Osteocyte (in vitro differentiated cells): ENCODE measurements around the gene MSX2. TPM values are rescaled to one million over a fixed set of nuclear protein-coding genes. Genes with fewer than 3 reads are reported as not detected.
A peak's percentile ranks its signal among the peaks of the same experiment; 100 is the strongest.

Source experiments
- DNase-seq: peaks from one replicate; pipeline ENCODE4 v3.0.0; 2021; ENCODE audit warnings: mixed read lengths; ENCODE audit not compliant: unreplicated experiment; ENCODE audit errors: extremely low spot score
- H3K27ac Mint-ChIP-seq: one replicate; pipeline ENCODE4 v1.8.0; 2021; ENCODE audit warnings: mild to moderate bottlenecking, mixed read lengths; ENCODE audit not compliant: unreplicated experiment
- H3K27me3 Mint-ChIP-seq: one replicate; pipeline ENCODE4 v1.8.0; 2021; ENCODE audit warnings: mixed read lengths; ENCODE audit not compliant: unreplicated experiment
- H3K36me3 Mint-ChIP-seq: one replicate; pipeline ENCODE4 v1.8.0; 2021; ENCODE audit warnings: mixed read lengths; ENCODE audit not compliant: unreplicated experiment
- H3K4me1 Mint-ChIP-seq: one replicate; pipeline ENCODE4 v1.8.0; 2021; ENCODE audit warnings: mixed read lengths; ENCODE audit not compliant: unreplicated experiment
- H3K4me3 Mint-ChIP-seq: one replicate; pipeline ENCODE4 v1.8.0; 2021; ENCODE audit warnings: mild to moderate bottlenecking, moderate library complexity, mixed read lengths; ENCODE audit not compliant: unreplicated experiment
- H3K9me3 Mint-ChIP-seq: one replicate; pipeline ENCODE4 v1.8.0; 2021; ENCODE audit warnings: mixed read lengths; ENCODE audit not compliant: unreplicated experiment
- CTCF ChIP-seq: fragments of 200-600 bp; sonication (generic); IDR thresholded peaks from 2 replicates; pipeline ENCODE4 v1.5.0; 2021; ENCODE audit warnings: antibody characterized with exemption, mild to moderate bottlenecking, moderate library complexity
- total RNA-seq: library from RNA; stranded (reverse); gene quantifications from 2 replicates; pipeline ENCODE4 v1.2.1, GENCODE V29; 2021

MSX2 gene
- total RNA-seq, 1 donor from 2014 or later, result 31.9 TPM

DNA sequence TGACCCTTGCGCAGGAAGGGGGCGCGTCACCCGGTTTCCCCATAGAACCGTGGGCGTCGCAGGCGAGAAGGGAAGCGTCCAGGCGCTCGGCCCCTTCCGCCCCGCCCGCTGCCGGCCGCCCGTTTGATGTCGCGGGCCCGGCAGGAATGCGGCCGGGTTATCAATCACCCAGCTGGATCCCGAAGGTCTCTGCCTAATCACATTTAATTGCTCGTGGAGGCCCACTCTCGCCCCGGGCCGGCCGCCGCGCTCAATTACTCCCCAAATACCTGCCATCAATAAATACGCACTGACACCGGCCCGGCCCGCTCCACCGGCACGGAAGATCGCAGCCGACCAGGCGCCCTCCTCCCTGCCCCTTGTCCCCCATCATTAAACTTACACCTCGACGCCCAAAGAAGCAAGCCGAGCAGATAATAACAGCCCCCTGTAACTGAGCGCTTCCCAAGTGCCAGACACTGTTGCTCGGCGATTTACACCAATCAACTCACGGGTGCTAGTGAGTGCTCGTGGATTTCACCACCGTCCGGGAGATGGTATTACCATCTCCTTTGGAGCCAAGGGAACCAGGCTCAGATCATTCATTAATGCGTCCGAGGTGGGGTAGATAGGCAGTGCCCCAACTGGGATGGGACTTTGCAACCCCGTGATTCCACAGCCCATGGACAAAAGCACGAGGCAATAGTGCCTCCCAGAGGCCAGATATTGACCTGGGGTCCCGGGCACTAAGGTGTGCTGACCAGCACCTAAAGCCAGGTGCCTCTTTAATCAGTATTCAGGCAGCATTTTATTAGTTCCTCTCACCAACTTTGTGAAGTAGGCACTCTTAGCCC, 11.3 kb downstream of the MSX2 start:
- Mint-ChIP-seq H3K36me3 (peaks cover 10% of the 10 kb centered on the region), H3K27ac (no peak overlapping the region), H3K9me3 (no peaks in the 10 kb centered on the region), H3K27me3 (peaks cover 15% of the 10 kb centered on the region), H3K4me3 (peak overlapping the region; percentile 76), H3K4me1 (peaks cover 37% of the 10 kb centered on the region)
- TF ChIP-seq CTCF, result peak; percentile 73
- DNase-seq, result no peak

- Mint-ChIP-seq H3K4me1 (peaks cover 35% of the 10 kb centered on the region), H3K36me3 (peaks cover 4% of the 10 kb centered on the region), H3K9me3 (no peaks in the 10 kb centered on the region), H3K27me3 (peaks cover 15% of the 10 kb centered on the region), H3K4me3 (no peak overlapping the region), H3K27ac (no peak overlapping the region)
- no peak for DNase-seq
- TF ChIP-seq CTCF, result no peak
These were observed 11.9 kb downstream of the MSX2 start for GRCh38 chr5:174736331-174736721.

DNA sequence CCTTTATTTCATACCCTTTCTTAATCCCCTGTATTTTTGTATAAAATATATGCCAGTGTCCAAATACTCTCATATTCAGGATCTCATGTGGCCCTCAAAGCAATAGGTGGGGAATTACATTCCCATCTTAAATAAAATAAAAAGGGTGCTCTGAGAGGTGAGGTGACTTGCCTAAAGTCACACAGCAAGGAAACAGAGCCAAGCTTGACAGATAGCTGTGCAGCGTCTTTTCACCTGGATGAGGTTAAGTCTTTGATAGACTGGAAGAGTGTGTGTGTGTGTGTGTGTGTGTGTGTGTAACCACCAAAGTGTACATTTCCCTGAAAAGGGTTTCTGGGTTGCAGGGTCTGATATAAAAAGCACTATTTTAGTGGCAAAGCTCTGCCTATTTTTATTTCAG, 12.4 kb downstream of the MSX2 start:
- no peak for DNase-seq
- no peak overlapping the region for H3K4me3 Mint-ChIP-seq
- H3K27ac Mint-ChIP-seq, result no peak overlapping the region
- H3K27me3 Mint-ChIP-seq, result peaks cover 15% of the 10 kb centered on the region
- H3K36me3 Mint-ChIP-seq, result peaks cover under 1% of the 10 kb centered on the region
- peaks cover 30% of the 10 kb centered on the region for H3K4me1 Mint-ChIP-seq
- H3K9me3 Mint-ChIP-seq, result no peaks in the 10 kb centered on the region
- TF ChIP-seq CTCF, result no peak

DNA sequence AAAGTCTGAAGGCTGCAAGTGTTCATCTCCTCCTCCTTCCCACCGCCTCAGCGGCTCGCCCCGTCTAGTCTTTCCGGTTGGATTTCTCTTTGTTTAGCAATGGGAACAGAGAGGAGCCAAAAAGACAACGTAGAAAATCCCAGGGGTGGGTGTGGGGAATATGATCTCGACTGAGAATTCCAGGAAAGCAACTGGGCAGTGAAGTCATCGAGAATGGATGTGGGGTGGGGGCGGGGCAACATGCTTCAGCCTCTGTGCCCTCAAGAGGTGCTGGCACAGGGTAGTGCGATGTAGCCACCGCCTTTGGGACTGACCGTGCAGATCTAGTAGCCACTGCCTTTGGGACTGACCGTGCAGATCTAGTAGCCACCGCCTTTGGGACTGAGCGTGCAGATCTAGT, 12.9 kb downstream of the MSX2 start:
- Mint-ChIP-seq H3K4me1 (peaks cover 29% of the 10 kb centered on the region), H3K4me3 (no peak overlapping the region), H3K27me3 (peaks cover 15% of the 10 kb centered on the region), H3K36me3 (no peaks in the 10 kb centered on the region), H3K27ac (no peak overlapping the region), H3K9me3 (no peaks in the 10 kb centered on the region)
- DNase-seq, result no peak
- TF ChIP-seq CTCF, result no peak

GRCh38 chr5:174741352-174741751, 17.0 kb downstream of the MSX2 start:
- Mint-ChIP-seq H3K36me3 (no peaks in the 10 kb centered on the region), H3K9me3 (no peaks in the 10 kb centered on the region), H3K27me3 (peaks cover 6% of the 10 kb centered on the region), H3K27ac (no peak overlapping the region), H3K4me3 (no peak overlapping the region), H3K4me1 (peaks cover 13% of the 10 kb centered on the region)
- no peak for DNase-seq
- no peak for TF ChIP-seq CTCF
